HepG2 (cell line): Measurements from ENCODE around the gene KCNQ5. TPM values are rescaled to one million over a fixed set of nuclear protein-coding genes. Genes with fewer than 3 reads are reported as not detected.

Experiments
- ATAC-seq: fragments of 200-7000 bp; cut with Tn5 transposase; 3 replicates; pipeline ENCODE4 v1.9.1; 2020; ENCODE audit warnings: mild to moderate bottlenecking, moderate library complexity
- BruUV-seq: library from RNA; stranded (reverse); fragments of 400-500 nt; replicated peaks from 2 replicates; lab custom pipeline; 2021; lab: Mats Ljungman, UMichigan
- CTCF ChIA-PET: fragments of 300-600 bp; formaldehyde crosslinking; extraction: SDS; loops from one replicate; lab custom pipeline; 2021; ENCODE audit warnings: low total read pairs, inconsistent platforms, low intra/inter-chr PET ratio; lab: Yijun Ruan, JAX
- POLR2A ChIA-PET: fragments of 350-600 bp; sonication (Branson Sonifier 250); formaldehyde crosslinking; loops from one replicate; lab custom pipeline; 2020; ENCODE audit warnings: antibody characterized with exemption, inconsistent platforms; lab: Yijun Ruan, JAX
- DNase-seq: peaks from one replicate; pipeline ENCODE4 v3.0.0-alpha.2; 2015; ENCODE audit warnings: low spot score
- FAIRE-seq: peaks from 3 replicates; lab custom pipeline; 2011; peaks lifted over from hg19 to GRCh38; lab: Jason Lieb, UNC
- H2AFZ ChIP-seq: one replicate; pipeline ENCODE4 v1.6.1; 2011; ENCODE audit warnings: low read length, inconsistent platforms
- H3K27ac ChIP-seq: fragments of 300-600 bp; 3 replicates; pipeline ENCODE4 v1.8.0; 2011; ENCODE audit warnings: mixed run types, mild to moderate bottlenecking, mixed read lengths, low read length, inconsistent platforms; ENCODE audit not compliant: insufficient read depth; ENCODE audit errors: extremely low read length
- H3K27me3 ChIP-seq, 2 experiments: fragments of 200-600 bp in 1 of 2; 2 replicates in 1 of 2; 3 replicates in 1 of 2; pipeline versions ENCODE4 v1.6.0 to v1.8.0; 2011; ENCODE audit warnings: low read length in 2 of 2, mild to moderate bottlenecking in 2 of 2, moderate library complexity in 2 of 2, inconsistent platforms in 1 of 2; ENCODE audit not compliant: insufficient read depth in 2 of 2, control insufficient read depth in 1 of 2
- H3K36me3 ChIP-seq, 2 experiments: fragments of 200-600 bp in 1 of 2; replicated peaks in 1 of 2; 2 replicates in 1 of 2; 3 replicates in 1 of 2; pipeline versions ENCODE4 v1.5.1 to v1.8.0; 2011; ENCODE audit warnings: low read length in 2 of 2, inconsistent platforms in 1 of 2; ENCODE audit not compliant: insufficient read depth in 2 of 2, control insufficient read depth in 1 of 2
- H3K4me1 ChIP-seq: 2 replicates; pipeline ENCODE4 v1.5.1; 2012; ENCODE audit warnings: low read length, inconsistent platforms; ENCODE audit not compliant: insufficient read depth
- H3K4me2 ChIP-seq: 2 replicates; pipeline ENCODE4 v1.6.0; 2011; ENCODE audit warnings: low read depth, low read length, inconsistent platforms
- H3K4me3 ChIP-seq, 3 experiments: fragments of 200-600 bp in 1 of 3; sonication (generic), shearing (Covaris generic) in 1 of 3; replicated peaks in 1 of 3; 2 replicates each; pipeline ENCODE4 v1.5.1; 2011 to 2016; ENCODE audit warnings: low read length in 3 of 3, inconsistent platforms in 2 of 3, low read depth in 2 of 3, mild to moderate bottlenecking in 2 of 3, control low read depth in 1 of 3, mixed read lengths in 1 of 3; ENCODE audit not compliant: insufficient read depth in 1 of 3
- H3K79me2 ChIP-seq: one replicate; pipeline ENCODE4 v1.6.1; 2011; ENCODE audit warnings: low read length, inconsistent platforms; ENCODE audit not compliant: insufficient read depth
- H3K9ac ChIP-seq: 2 replicates; pipeline ENCODE4 v1.6.0; 2011; ENCODE audit warnings: mild to moderate bottlenecking, low read depth, low read length, inconsistent platforms; ENCODE audit not compliant: insufficient read depth
- H3K9me3 ChIP-seq: 2 replicates; pipeline ENCODE4 v1.5.1; 2012; ENCODE audit warnings: mild to moderate bottlenecking, low read length
- H4K20me1 ChIP-seq: 2 replicates; pipeline ENCODE4 v1.6.0; 2011; ENCODE audit warnings: inconsistent platforms, mild to moderate bottlenecking, low read length, moderate library complexity; ENCODE audit not compliant: insufficient read depth
- ARID5B ChIP-seq: IDR thresholded peaks from 2 replicates; pipeline ENCODE4 v1.4.0; 2020; ENCODE audit warnings: mild to moderate bottlenecking, missing genetic modification reagents
- RFX3 ChIP-seq: IDR thresholded peaks from 2 replicates; pipeline ENCODE4 v1.6.1; 2016; ENCODE audit warnings: missing biosample characterization, missing genetic modification reagents
- RFXAP ChIP-seq: sonication (generic); formaldehyde crosslinking; IDR thresholded peaks from 2 replicates; pipeline ENCODE4 v1.4.0; 2020; ENCODE audit warnings: missing genetic modification reagents, borderline replicate concordance
- TFDP2 ChIP-seq: sonication (generic); formaldehyde crosslinking; IDR thresholded peaks from 2 replicates; pipeline ENCODE4 v1.4.0; 2020; ENCODE audit warnings: missing genetic modification reagents
- ZBTB38 ChIP-seq: sonication (generic); formaldehyde crosslinking; IDR thresholded peaks from 2 replicates; pipeline ENCODE4 v1.5.1; 2020; ENCODE audit warnings: mild to moderate bottlenecking, missing genetic modification reagents
- ZNF18 ChIP-seq: sonication (generic); formaldehyde crosslinking; IDR thresholded peaks from 2 replicates; pipeline ENCODE4 v1.8.0; 2022; ENCODE audit warnings: mild to moderate bottlenecking, missing genetic modification reagents; ENCODE audit not compliant: insufficient replicate concordance
- ZNF263 ChIP-seq: sonication (generic); formaldehyde crosslinking; IDR thresholded peaks from 2 replicates; pipeline ENCODE4 v1.4.0; 2020; ENCODE audit warnings: missing genetic modification reagents
- ZNF382 ChIP-seq: sonication (generic); formaldehyde crosslinking; IDR thresholded peaks from 2 replicates; pipeline ENCODE4 v1.5.0; 2020; ENCODE audit warnings: missing genetic modification reagents, mild to moderate bottlenecking, borderline replicate concordance
- ZNF570 ChIP-seq: sonication (generic); formaldehyde crosslinking; IDR thresholded peaks from 2 replicates; pipeline ENCODE4 v1.4.0; 2020; ENCODE audit warnings: mild to moderate bottlenecking, missing genetic modification reagents, borderline replicate concordance
- ZNF598 ChIP-seq: sonication (generic); formaldehyde crosslinking; IDR thresholded peaks from 2 replicates; pipeline ENCODE4 v1.5.1; 2020; ENCODE audit warnings: mild to moderate bottlenecking, missing genetic modification reagents, borderline replicate concordance
- ZSCAN31 ChIP-seq: sonication (generic); formaldehyde crosslinking; IDR thresholded peaks from 2 replicates; pipeline ENCODE4 v1.5.0; 2020; ENCODE audit warnings: low read depth, mild to moderate bottlenecking, missing genetic modification reagents
- WGBS: methylation state at CpG from one replicate; pipeline ENCODE4 v1.1.6; 2017; ENCODE audit warnings: low lambda C conversion rate; 5-methylcytosine and 5-hydroxymethylcytosine counted together
- in situ Hi-C: cut with HindIII; loops from 2 replicates; pipeline ENCODE4 v1.10.0; 2017; ENCODE audit warnings: low pct_unique_long_range_greater_than_20kb; ENCODE audit not compliant: extremely low pct_ligation_motif_present
- intact Hi-C: fragments of 100-400 bp; cut with micrococcal nuclease; formaldehyde crosslinking; loops from one replicate; pipeline ENCODE4 v1.10.0; 2022; ENCODE audit not compliant: unreplicated experiment
- polyA plus RNA-seq, 8 experiments: library from polyadenylated mRNA; depleted of rRNA in 3 of 8; stranded (reverse) in 7 of 8; unstranded in 1 of 8; fragments of >200 nt; fragmentation: Illumina TruSeq in 4 of 8; extraction: Trizol in 4 of 8; gene quantifications; 2 replicates each; pipeline versions ENCODE4 v1.2.1 to v1.2.3, GENCODE V29; 2011 to 2016; ENCODE audit warnings: low read depth in 4 of 8, missing spikeins in 1 of 8, mixed read lengths in 1 of 8; ENCODE audit not compliant: insufficient read depth in 1 of 8
- total RNA-seq, 5 experiments: library from RNA; depleted of rRNA; stranded (reverse); fragments of >200 nt; fragmentation: Illumina TruSeq; extraction: Trizol; gene quantifications; 2 replicates each; pipeline ENCODE4 v1.2.3, GENCODE V29; 2016; ENCODE audit warnings: low read depth in 1 of 5

KCNQ5 gene
- total and polyA plus RNA-seq, 2 of the 13 experiments (the other 11 are each of a cell fraction or from before 2014, with no cell fraction given), result 0.04 TPM; not detected in 1

- TF ChIP-seq ZNF18 (CRISPR knock-in tag) (no peak), ARID5B (no peak)
Observed at GRCh38 chr6:72817208-72817607, 195.3 kb downstream of the KCNQ5 start (continued).

- Histone ChIP-seq H3K9ac (no peak overlapping the region), H2AFZ (no peak overlapping the region), H3K4me2 (no peak overlapping the region), H4K20me1 (no peaks in the 10 kb centered on the region), H3K9me3 (no peaks in the 10 kb centered on the region), H3K4me1 (no peaks in the 10 kb centered on the region), H3K27me3 (no peaks in the 10 kb centered on the region), H3K79me2 (no peaks in the 10 kb centered on the region), H3K36me3 (no peaks in the 10 kb centered on the region), H3K27ac (no peak overlapping the region), H3K4me3 (no peak overlapping the region)
- ATAC-seq (no peak), DNase-seq (no peak), FAIRE-seq (no peak)
- intact Hi-C loops (no loop called here), in situ Hi-C loops (no loop called here)
- ChIA-PET POLR2A (no interaction called here), CTCF (no interaction called here)
- BruUV-seq, result no TSS peak
- WGBS, result 0% methylated on average over 2 of the region's 2 CpGs
- TF ChIP-seq RFX3 (CRISPR knock-in tag) (no peak), RFXAP (no peak), ZSCAN31 (CRISPR knock-in tag) (no peak), ZNF263 (CRISPR knock-in tag) (no peak), ZNF382 (CRISPR knock-in tag) (no peak), ZNF598 (CRISPR knock-in tag) (no peak), TFDP2 (no peak), ZBTB38 (CRISPR knock-in tag) (no peak), ZNF570 (CRISPR knock-in tag) (no peak)
Observed at GRCh38 chr6:72819609-72820008, 197.7 kb downstream of the KCNQ5 start.
